Inflammatory macrophage (primary cell): Measurements from ENCODE around the gene KLK13.

ENCODE experiments used
- DNase-seq, 2 donors: peaks; one replicate each; pipeline ENCODE4 v3.0.0-alpha.2; 2020 to 2022

KLK13 gene

GRCh38 chr19:51060336-51060735 is 4.6 kb downstream of the KLK13 start:
- DNase-seq = no peak

GRCh38 chr19:51059715-51060114 is 5.2 kb downstream of the KLK13 start:
- no peak for DNase-seq

- no peak for DNase-seq
Observed at GRCh38 chr19:51055866-51056265, 9.0 kb downstream of the KLK13 start.

- DNase-seq = no peak
Observed at GRCh38 chr19:51047031-51047335, 17.9 kb downstream of the KLK13 start.

- DNase-seq = no peak
Observed at GRCh38 chr19:51044327-51044726, 20.6 kb downstream of the KLK13 start.

GRCh38 chr19:51043497-51043896 is 21.4 kb downstream of the KLK13 start:
- DNase-seq = no peak

GRCh38 chr19:51040151-51040550 is 24.7 kb downstream of the KLK13 start:
- DNase-seq = no peak

GRCh38 chr19:51036519-51036918 is 28.4 kb downstream of the KLK13 start:
- peak in 1 of 2 donors; percentile 16 for DNase-seq

- DNase-seq = no peak
Observed at GRCh38 chr19:51034704-51035103, 30.2 kb downstream of the KLK13 start, which contains the start of gene KLK12. Gene KLK12 (minus strand): TSS chr19:51035002. CDS start chr19:51034621, 381 bp downstream.

GRCh38 chr19:51031880-51032225 is 33.0 kb downstream of the KLK13 start:
- DNase-seq = no peak

GRCh38 chr19:51031220-51031879 is 33.5 kb downstream of the KLK13 start:
- DNase-seq = no peak

GRCh38 chr19:51030631-51031030 is 34.3 kb downstream of the KLK13 start:
- no peak for DNase-seq

- no peak for DNase-seq
Observed at GRCh38 chr19:51029718-51030117, 35.2 kb downstream of the KLK13 start.

- DNase-seq = no peak
Observed at GRCh38 chr19:51027873-51028272, 37.0 kb downstream of the KLK13 start.

GRCh38 chr19:51027126-51027806 is 37.6 kb downstream of the KLK13 start:
- no peak for DNase-seq

GRCh38 chr19:51026554-51026831 is 38.4 kb downstream of the KLK13 start, which contains the start of gene KLK11:
Gene KLK11 (minus strand): TSS chr19:51026616. CDS start chr19:51025631, 985 bp downstream.
- no peak for DNase-seq

GRCh38 chr19:51025809-51026553 is 38.9 kb downstream of the KLK13 start:
- DNase-seq = no peak

- DNase-seq = no peak
Observed at GRCh38 chr19:51025401-51025800, 39.5 kb downstream of the KLK13 start.

GRCh38 chr19:51024924-51025323 is 40.0 kb downstream of the KLK13 start:
- no peak for DNase-seq

GRCh38 chr19:51023946-51024345 is 40.9 kb downstream of the KLK13 start:
- no peak for DNase-seq

GRCh38 chr19:51022526-51022925 is 42.4 kb downstream of the KLK13 start:
- no peak for DNase-seq

- peak; percentile 46 to 47 for DNase-seq
Observed at GRCh38 chr19:51020988-51021651, 43.8 kb downstream of the KLK13 start.

GRCh38 chr19:51019544-51019925 is 45.4 kb downstream of the KLK13 start, which contains the start of gene KLK10:
Gene KLK10 (minus strand): TSS chr19:51019709. CDS start chr19:51019130, 579 bp downstream.
- no peak for DNase-seq
